ENCODE measurements around the gene RPS27L. TPM values are rescaled to one million over a fixed set of nuclear protein-coding genes. Genes with fewer than 3 reads are reported as not detected.

RPS27L gene
- total RNA-seq, 1 experiment from 2014 or later: 77.0 TPM

- ChIA-PET CTCF (interaction anchor here (0.7 kb wide), 1 partner anchor 117 kb away, joined by 10 read pairs; no protein-coding TSS in a partner anchor), POLR2A (ENCODE audit: unreplicated experiment) (interaction anchor here (0.6 kb wide), 1 partner anchor 47 kb away, joined by 5 read pairs; no protein-coding TSS in a partner anchor)
- H3K4me3 ChIP-seq: peak overlapping the region; percentile 63
- H3K27me3 ChIP-seq (ENCODE audit: insufficient read depth, low read depth): no peaks in the 10 kb centered on the region
- no peaks in the 10 kb centered on the region for H3K9me2 ChIP-seq (ENCODE audit: insufficient read depth)
- no peaks in the 10 kb centered on the region for H4K20me1 ChIP-seq (ENCODE audit: insufficient read depth)
- no peak for DNase-seq
- H3K4me1 ChIP-seq (replicated peaks; ENCODE audit: insufficient read depth): peaks cover 36% of the 10 kb centered on the region
- peaks cover 8% of the 10 kb centered on the region; the same call in 1 of the 2 replicates for H3F3A ChIP-seq (ENCODE audit: insufficient read depth, low read depth)
- TF ChIP-seq, protein P1, sequence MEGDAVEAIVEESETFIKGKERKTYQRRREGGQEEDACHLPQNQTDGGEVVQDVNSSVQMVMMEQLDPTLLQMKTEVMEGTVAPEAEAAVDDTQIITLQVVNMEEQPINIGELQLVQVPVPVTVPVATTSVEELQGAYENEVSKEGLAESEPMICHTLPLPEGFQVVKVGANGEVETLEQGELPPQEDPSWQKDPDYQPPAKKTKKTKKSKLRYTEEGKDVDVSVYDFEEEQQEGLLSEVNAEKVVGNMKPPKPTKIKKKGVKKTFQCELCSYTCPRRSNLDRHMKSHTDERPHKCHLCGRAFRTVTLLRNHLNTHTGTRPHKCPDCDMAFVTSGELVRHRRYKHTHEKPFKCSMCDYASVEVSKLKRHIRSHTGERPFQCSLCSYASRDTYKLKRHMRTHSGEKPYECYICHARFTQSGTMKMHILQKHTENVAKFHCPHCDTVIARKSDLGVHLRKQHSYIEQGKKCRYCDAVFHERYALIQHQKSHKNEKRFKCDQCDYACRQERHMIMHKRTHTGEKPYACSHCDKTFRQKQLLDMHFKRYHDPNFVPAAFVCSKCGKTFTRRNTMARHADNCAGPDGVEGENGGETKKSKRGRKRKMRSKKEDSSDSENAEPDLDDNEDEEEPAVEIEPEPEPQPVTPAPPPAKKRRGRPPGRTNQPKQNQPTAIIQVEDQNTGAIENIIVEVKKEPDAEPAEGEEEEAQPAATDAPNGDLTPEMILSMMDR (conservative IDR thresholded peaks at IDR 0.05): no peak
- no peak for TF ChIP-seq EZH2 (IDR thresholded peaks at IDR 0.05; ENCODE audit: low read depth)
- BruUV-seq (replicated peaks): no TSS peak
- H3K9me3 ChIP-seq (ENCODE audit: insufficient read depth, low read depth): no peaks in the 10 kb centered on the region
- peaks cover 37% of the 10 kb centered on the region for H3K79me2 ChIP-seq (ENCODE audit: low read depth)
- intact Hi-C loops (cut with micrococcal nuclease; ENCODE audit: unreplicated experiment): loop anchor here (2.0 kb wide), 2 partner anchors 33 to 87 kb away; partner anchors contain the start of genes APH1B and RPS27L
- peak overlapping the region; percentile 77 for H3K4me2 ChIP-seq
- no peaks in the 10 kb centered on the region for H3K36me3 ChIP-seq (ENCODE audit: low read depth)
- peak overlapping the region; percentile 79 for H2AFZ ChIP-seq
- H3K27ac ChIP-seq: no peak overlapping the region
These were observed 32.9 kb upstream of the RPS27L start for GRCh38 chr15:63189941-63190768.

- H2AFZ ChIP-seq: peak within 1 kb of the TSS; percentile 87
- peaks cover 8% of the 10 kb centered on the region; the same call in 1 of the 2 replicates for H3F3A ChIP-seq (ENCODE audit: insufficient read depth, low read depth)
- H3K27ac ChIP-seq: no peak within 1 kb of the TSS
- H3K4me2 ChIP-seq: peak within 1 kb of the TSS; percentile 85
- CTCF ChIA-PET: interaction anchor here (0.7 kb wide), 1 partner anchor 118 kb away, joined by 10 read pairs; no protein-coding TSS in a partner anchor
- H3K9me2 ChIP-seq (ENCODE audit: insufficient read depth): no peaks in the 10 kb centered on the region
- no peaks in the 10 kb centered on the region for H3K9me3 ChIP-seq (ENCODE audit: insufficient read depth, low read depth)
- H4K20me1 ChIP-seq (ENCODE audit: insufficient read depth): no peaks in the 10 kb centered on the region
- BruUV-seq (replicated peaks): no TSS peak
- H3K4me3 ChIP-seq: peak within 1 kb of the TSS; percentile 63
- peaks cover 34% of the 10 kb centered on the region for H3K79me2 ChIP-seq (ENCODE audit: low read depth)
- no peak for TF ChIP-seq EZH2 (IDR thresholded peaks at IDR 0.05; ENCODE audit: low read depth)
- TF ChIP-seq, protein P1 (conservative IDR thresholded peaks at IDR 0.05): no peak
- H3K4me1 ChIP-seq (replicated peaks; ENCODE audit: insufficient read depth): peaks cover 36% of the 10 kb centered on the region
- POLR2A ChIA-PET (ENCODE audit: unreplicated experiment): interaction anchor here (0.5 kb wide), 1 partner anchor 147 kb away, joined by 3 read pairs; the partner anchor contains the start of gene TPM1
- peak; percentile 82 to 97 for DNase-seq
- no peaks in the 10 kb centered on the region for H3K27me3 ChIP-seq (ENCODE audit: insufficient read depth, low read depth)
- intact Hi-C loops (cut with micrococcal nuclease; ENCODE audit: unreplicated experiment): loop anchor here (2.0 kb wide), 1 partner anchor 88 kb away; the partner anchor contains the start of gene APH1B
- no peaks in the 10 kb centered on the region for H3K36me3 ChIP-seq (ENCODE audit: low read depth)
These were observed 31.9 kb upstream of the RPS27L start, which contains the start of gene RAB8B for GRCh38 chr15:63188926-63189871. Gene RAB8B, plus strand, starts transcription at chr15:63189606. Its CDS starts 19 bp downstream, at chr15:63189625.
